Measurements from ENCODE around the gene CAPZB.

CAPZB gene

GRCh38 chr1:19450811-19451515 is 34.4 kb downstream of the CAPZB start:
- Histone ChIP-seq H3K9me3 (no peaks in the 10 kb centered on the region), H3K4me3 (ENCODE audit: low read depth in 1 of 2, low read length in 1 of 2) (no peak overlapping the region), H3K4me1 (ENCODE audit: control insufficient read depth in 1 of 2, insufficient read depth in 1 of 2, low read depth in 1 of 2, low read length in 1 of 2) (peaks cover 24 to 42% of the 10 kb centered on the region in 2 experiments), H3K27me3 (no peaks in the 10 kb centered on the region), H3K36me3 (peaks cover 20% of the 10 kb centered on the region), H3K27ac (peak overlapping the region; percentile 30)
- TF ChIP-seq, protein P1, sequence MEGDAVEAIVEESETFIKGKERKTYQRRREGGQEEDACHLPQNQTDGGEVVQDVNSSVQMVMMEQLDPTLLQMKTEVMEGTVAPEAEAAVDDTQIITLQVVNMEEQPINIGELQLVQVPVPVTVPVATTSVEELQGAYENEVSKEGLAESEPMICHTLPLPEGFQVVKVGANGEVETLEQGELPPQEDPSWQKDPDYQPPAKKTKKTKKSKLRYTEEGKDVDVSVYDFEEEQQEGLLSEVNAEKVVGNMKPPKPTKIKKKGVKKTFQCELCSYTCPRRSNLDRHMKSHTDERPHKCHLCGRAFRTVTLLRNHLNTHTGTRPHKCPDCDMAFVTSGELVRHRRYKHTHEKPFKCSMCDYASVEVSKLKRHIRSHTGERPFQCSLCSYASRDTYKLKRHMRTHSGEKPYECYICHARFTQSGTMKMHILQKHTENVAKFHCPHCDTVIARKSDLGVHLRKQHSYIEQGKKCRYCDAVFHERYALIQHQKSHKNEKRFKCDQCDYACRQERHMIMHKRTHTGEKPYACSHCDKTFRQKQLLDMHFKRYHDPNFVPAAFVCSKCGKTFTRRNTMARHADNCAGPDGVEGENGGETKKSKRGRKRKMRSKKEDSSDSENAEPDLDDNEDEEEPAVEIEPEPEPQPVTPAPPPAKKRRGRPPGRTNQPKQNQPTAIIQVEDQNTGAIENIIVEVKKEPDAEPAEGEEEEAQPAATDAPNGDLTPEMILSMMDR (IDR thresholded peaks at IDR 0.05), result no peak

- Histone ChIP-seq H3K4me3 (ENCODE audit: low read depth in 1 of 2, low read length in 1 of 2) (no peak overlapping the region), H3K27me3 (no peaks in the 10 kb centered on the region), H3K4me1 (ENCODE audit: control insufficient read depth in 1 of 2, insufficient read depth in 1 of 2, low read depth in 1 of 2, low read length in 1 of 2) (peaks cover 14 to 28% of the 10 kb centered on the region in 2 experiments), H3K27ac (peak overlapping the region; percentile 63), H3K36me3 (peaks cover 20% of the 10 kb centered on the region), H3K9me3 (no peaks in the 10 kb centered on the region)
- TF ChIP-seq, protein P1 (IDR thresholded peaks at IDR 0.05), result no peak
These were observed 35.7 kb downstream of the CAPZB start for GRCh38 chr1:19449454-19450228.

- Histone ChIP-seq H3K36me3 (peaks cover 20% of the 10 kb centered on the region), H3K27ac (peak overlapping the region; percentile 63), H3K4me1 (ENCODE audit: control insufficient read depth in 1 of 2, insufficient read depth in 1 of 2, low read depth in 1 of 2, low read length in 1 of 2) (peaks cover 5 to 20% of the 10 kb centered on the region in 2 experiments), H3K4me3 (ENCODE audit: low read depth in 1 of 2, low read length in 1 of 2) (no peak overlapping the region), H3K9me3 (no peaks in the 10 kb centered on the region), H3K27me3 (no peaks in the 10 kb centered on the region)
- TF ChIP-seq, protein P1 (IDR thresholded peaks at IDR 0.05), result no peak
These were observed 36.6 kb downstream of the CAPZB start for GRCh38 chr1:19448491-19449439.

- Histone ChIP-seq H3K27ac (no peak overlapping the region), H3K27me3 (no peaks in the 10 kb centered on the region), H3K4me1 (ENCODE audit: control insufficient read depth in 1 of 2, insufficient read depth in 1 of 2, low read depth in 1 of 2, low read length in 1 of 2) (peaks cover 0 to 11% of the 10 kb centered on the region in 2 experiments), H3K4me3 (ENCODE audit: low read depth in 1 of 2, low read length in 1 of 2) (no peak overlapping the region), H3K36me3 (peaks cover 20% of the 10 kb centered on the region), H3K9me3 (no peaks in the 10 kb centered on the region)
- TF ChIP-seq, protein P1 (IDR thresholded peaks at IDR 0.05), result no peak
These were observed 37.8 kb downstream of the CAPZB start for GRCh38 chr1:19447550-19447949.

Measured in neutrophil (primary cell).